ENCODE data around the gene AGRN.
A peak's percentile ranks its signal among the peaks of the same experiment; 100 is the strongest.

The AGRN gene

GRCh38 chr1:1085171-1085841 is 65.4 kb downstream of the AGRN start:
- Mint-ChIP-seq H3K27ac (no peak overlapping the region), H3K36me3 (peaks cover 17% of the 10 kb centered on the region), H3K4me3 (no peak overlapping the region), H3K9me3 (no peaks in the 10 kb centered on the region), H3K4me1 (peaks cover 6% of the 10 kb centered on the region)
- no peak for ATAC-seq
- no peak for DNase-seq (ENCODE audit: low spot score in 2 of 2)

GRCh38 chr1:1085911-1086841 is 66.3 kb downstream of the AGRN start:
- Mint-ChIP-seq H3K4me1 (peaks cover 6% of the 10 kb centered on the region), H3K4me3 (no peak overlapping the region), H3K36me3 (peaks cover 17% of the 10 kb centered on the region), H3K9me3 (no peaks in the 10 kb centered on the region), H3K27ac (peak overlapping the region; percentile 26)
- DNase-seq (ENCODE audit: low spot score in 2 of 2), result no peak
- ATAC-seq, result no peak

- peaks cover 6% of the 10 kb centered on the region for H3K4me1 Mint-ChIP-seq
- H3K4me3 Mint-ChIP-seq, result no peak overlapping the region
- peaks cover 12% of the 10 kb centered on the region for H3K36me3 Mint-ChIP-seq
- DNase-seq (ENCODE audit: low spot score in 2 of 2) (no peak), ATAC-seq (no peak)
- peak overlapping the region; percentile 26 for H3K27ac Mint-ChIP-seq
- no peaks in the 10 kb centered on the region for H3K9me3 Mint-ChIP-seq
These were observed 67.0 kb downstream of the AGRN start for GRCh38 chr1:1086911-1087341.

GRCh38 chr1:1087351-1088028 is 67.6 kb downstream of the AGRN start:
- H3K27ac Mint-ChIP-seq, result no peak overlapping the region
- no peak for DNase-seq (ENCODE audit: low spot score in 2 of 2)
- H3K4me1 Mint-ChIP-seq, result peaks cover 6% of the 10 kb centered on the region
- H3K36me3 Mint-ChIP-seq, result peaks cover 9% of the 10 kb centered on the region
- H3K9me3 Mint-ChIP-seq, result no peaks in the 10 kb centered on the region
- no peak for ATAC-seq
- no peak overlapping the region for H3K4me3 Mint-ChIP-seq

GRCh38 chr1:1088029-1088800 is 68.3 kb downstream of the AGRN start:
- DNase-seq (ENCODE audit: low spot score in 2 of 2) (no peak), ATAC-seq (no peak)
- H3K27ac Mint-ChIP-seq, result peak overlapping the region; percentile 78
- peaks cover 10% of the 10 kb centered on the region for H3K4me1 Mint-ChIP-seq
- no peaks in the 10 kb centered on the region for H3K9me3 Mint-ChIP-seq
- peaks cover 14% of the 10 kb centered on the region for H3K36me3 Mint-ChIP-seq
- H3K4me3 Mint-ChIP-seq, result no peak overlapping the region

GRCh38 chr1:1088801-1089680 is 69.1 kb downstream of the AGRN start:
- ATAC-seq (no peak), DNase-seq (ENCODE audit: low spot score in 2 of 2) (no peak)
- Mint-ChIP-seq H3K4me1 (peaks cover 16% of the 10 kb centered on the region), H3K9me3 (no peaks in the 10 kb centered on the region), H3K36me3 (peaks cover 14% of the 10 kb centered on the region), H3K27ac (peak overlapping the region; percentile 78), H3K4me3 (no peak overlapping the region)

DNA sequence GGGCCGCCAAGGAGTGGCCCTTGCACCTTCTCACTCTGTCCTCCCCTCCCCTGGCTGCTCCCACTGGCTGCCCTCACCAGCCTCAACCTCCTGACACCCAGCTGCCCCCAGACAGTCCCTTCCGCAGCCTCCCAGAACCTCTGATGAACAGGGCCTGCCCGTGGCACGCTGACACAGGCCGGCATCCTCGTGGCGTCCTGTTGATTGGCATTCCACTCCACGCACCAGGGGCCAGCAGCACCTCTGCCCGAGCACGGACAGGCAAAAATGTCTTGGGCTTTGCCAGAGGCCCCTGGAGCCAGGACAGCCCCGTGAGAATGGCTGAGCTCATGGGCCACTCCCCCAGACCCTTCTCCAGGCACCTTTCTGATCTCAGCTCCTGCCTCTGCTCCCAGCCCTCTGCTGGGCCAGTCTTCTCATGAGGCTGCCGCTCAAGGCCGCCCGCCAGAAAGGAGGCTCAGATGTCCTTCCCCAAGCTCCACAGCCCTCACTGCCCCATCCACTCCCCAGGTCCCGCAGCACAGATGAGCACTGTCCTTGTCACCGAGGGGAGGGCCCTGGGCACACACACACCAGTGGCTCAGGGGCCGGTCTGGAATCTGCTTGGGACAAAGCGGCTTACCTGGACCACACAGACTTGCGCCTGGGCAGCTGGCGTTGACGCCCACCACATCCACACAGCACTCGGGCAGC is 70.0 kb downstream of the AGRN start:
- DNase-seq (ENCODE audit: low spot score in 2 of 2) (no peak), ATAC-seq (no peak)
- Mint-ChIP-seq H3K4me3 (no peak overlapping the region), H3K4me1 (peaks cover 16% of the 10 kb centered on the region), H3K36me3 (peaks cover 14% of the 10 kb centered on the region), H3K27ac (no peak overlapping the region), H3K9me3 (no peaks in the 10 kb centered on the region)

DNA sequence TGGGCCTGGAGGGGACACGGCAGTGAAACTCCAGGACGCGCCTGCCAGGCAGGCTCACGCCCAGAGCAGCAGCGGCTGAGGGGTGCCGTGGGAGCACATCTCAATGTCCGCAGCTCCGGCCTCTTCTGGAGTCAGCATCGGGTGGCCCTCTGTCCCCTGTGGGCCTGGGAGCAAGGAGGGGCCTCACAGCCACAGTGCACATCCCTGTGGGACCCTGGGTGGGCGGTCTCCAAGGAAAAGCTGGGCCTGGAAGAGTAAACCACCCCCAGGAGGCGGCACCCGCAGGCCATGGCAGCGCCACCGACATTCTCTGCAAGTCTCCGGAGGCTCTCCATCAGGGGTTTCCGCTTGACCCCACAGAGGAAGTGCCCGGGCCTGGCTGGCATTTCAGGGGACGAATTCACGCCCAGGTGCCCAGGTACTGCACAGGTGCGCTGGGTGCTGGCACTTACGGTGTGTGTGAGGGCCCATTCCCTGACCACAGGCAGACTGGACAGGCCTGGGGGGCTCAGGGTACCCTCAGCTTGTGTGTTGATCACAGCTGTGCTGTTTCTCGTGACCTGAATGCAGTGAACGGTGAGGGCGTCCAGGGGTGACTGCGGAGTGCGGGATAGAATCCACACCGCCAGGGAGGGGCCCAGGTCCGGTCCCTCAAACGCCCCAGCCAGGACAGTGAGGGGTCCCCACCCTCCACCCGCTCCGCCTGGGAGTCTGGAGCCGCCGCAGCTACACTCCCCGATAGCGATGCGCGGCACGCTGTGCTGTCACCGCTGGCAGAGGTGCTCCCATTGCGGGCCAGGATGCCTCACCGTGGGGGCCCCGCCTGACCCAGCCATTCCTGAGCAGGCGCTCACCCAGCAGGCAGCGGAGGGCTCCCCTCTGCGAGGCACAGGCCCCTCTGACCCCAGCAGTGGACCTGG is 70.8 kb downstream of the AGRN start:
- ATAC-seq (no peak), DNase-seq (ENCODE audit: low spot score in 2 of 2) (no peak)
- no peaks in the 10 kb centered on the region for H3K9me3 Mint-ChIP-seq
- H3K4me1 Mint-ChIP-seq, result peaks cover 16% of the 10 kb centered on the region
- H3K27ac Mint-ChIP-seq, result no peak overlapping the region
- no peak overlapping the region for H3K4me3 Mint-ChIP-seq
- H3K36me3 Mint-ChIP-seq, result peaks cover 14% of the 10 kb centered on the region

DNA sequence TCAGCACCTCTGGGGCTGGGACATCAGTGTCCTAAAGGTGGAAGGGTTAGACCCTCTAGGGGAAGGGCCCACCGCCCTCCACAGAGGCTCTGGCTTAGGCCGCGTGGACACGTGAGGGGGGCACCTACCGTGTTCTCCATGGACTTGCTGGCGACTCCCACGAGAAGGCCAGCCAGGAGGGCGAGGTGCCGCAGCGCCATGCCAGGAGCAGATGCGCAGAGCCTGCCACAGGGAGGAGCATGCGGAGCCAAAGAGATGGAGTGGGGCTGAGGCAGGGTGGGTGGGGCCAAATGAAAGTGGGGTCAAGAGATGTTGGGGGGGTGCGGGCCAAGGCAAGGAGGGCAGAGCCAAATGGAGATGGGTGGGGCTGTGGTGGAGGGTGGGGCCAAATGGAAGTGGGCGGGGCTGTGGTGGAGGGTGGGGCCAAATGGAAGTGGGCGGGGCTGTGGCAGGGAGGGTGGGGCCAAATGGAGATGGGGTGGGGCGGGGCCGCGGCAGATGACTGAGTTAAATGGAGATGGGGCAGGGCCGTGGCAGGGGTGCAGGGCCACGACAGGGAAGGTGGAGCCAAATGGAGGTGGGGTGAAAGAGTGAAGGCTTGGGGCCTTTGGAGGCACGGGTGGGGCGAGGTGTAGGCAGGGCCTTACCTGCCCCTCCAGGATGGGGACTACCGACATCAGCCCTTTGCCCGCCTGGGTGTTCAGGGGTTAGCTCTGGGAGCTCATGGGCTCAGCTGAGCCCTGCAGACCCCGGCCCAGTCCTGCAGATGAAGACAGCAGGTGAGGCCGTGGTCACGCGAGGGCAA is 71.6 kb downstream of the AGRN start:
- Mint-ChIP-seq H3K4me3 (no peak overlapping the region), H3K4me1 (peaks cover 14% of the 10 kb centered on the region), H3K27ac (no peak overlapping the region), H3K9me3 (no peaks in the 10 kb centered on the region), H3K36me3 (peaks cover 14% of the 10 kb centered on the region)
- DNase-seq (ENCODE audit: low spot score in 2 of 2), result no peak
- ATAC-seq, result no peak

- no peak overlapping the region for H3K4me3 Mint-ChIP-seq
- DNase-seq (ENCODE audit: low spot score in 2 of 2) (no peak), ATAC-seq (no peak)
These were observed 72.4 kb downstream of the AGRN start for GRCh38 chr1:1092149-1092855.

DNA sequence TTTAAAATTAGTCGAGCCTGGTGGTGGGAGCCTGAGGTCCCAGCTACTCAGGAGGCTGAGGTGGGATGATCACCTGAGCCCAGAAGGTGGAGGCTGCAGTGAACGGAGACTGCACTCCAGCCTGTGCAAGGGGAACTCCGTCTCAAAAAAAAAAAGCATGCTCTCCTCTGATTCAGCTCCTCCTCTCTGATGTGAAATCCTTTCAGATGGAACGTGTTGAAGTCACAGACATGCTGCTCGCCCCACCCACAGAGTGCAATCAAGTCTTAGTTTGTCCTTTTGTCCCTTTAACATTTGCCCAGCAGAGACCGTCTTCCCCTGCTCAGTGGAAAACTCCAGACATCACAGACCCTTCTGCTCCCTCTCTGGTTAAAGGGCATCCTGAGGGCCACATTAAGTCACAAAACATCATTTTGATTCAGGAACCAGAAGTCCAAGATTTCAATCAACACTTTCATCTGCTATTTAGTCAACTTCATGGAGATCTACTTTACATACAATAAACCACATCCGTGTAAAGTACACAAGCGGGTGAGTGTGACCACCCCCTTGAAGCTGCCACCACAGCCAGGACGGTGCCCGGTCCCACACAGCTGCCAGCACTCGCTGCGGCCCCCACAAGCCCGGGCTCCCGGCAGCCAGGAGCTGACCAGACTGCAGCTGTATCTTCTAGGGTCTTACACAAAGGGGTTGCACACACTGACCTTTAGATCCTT is 73.1 kb downstream of the AGRN start:
- Mint-ChIP-seq H3K27ac (no peak overlapping the region), H3K9me3 (no peaks in the 10 kb centered on the region), H3K36me3 (peaks cover 14% of the 10 kb centered on the region), H3K4me3 (no peak overlapping the region), H3K4me1 (peaks cover 10% of the 10 kb centered on the region)
- no peak for DNase-seq (ENCODE audit: low spot score in 2 of 2)
- no peak for ATAC-seq

More at GRCh38 chr1:1092149-1092855, 72.4 kb downstream of the AGRN start:
- H3K36me3 Mint-ChIP-seq, result peaks cover 14% of the 10 kb centered on the region
- H3K4me1 Mint-ChIP-seq, result peaks cover 10% of the 10 kb centered on the region
- H3K9me3 Mint-ChIP-seq, result no peaks in the 10 kb centered on the region
- H3K27ac Mint-ChIP-seq, result no peak overlapping the region
